A204.1 (cell line): ENCODE data around the gene INPP4A.
"Not testable (repeated sequence)": the region's sequence is repeated elsewhere in the genome, so short reads cannot be mapped to it uniquely, and the experiment has no call there.

Experiments
- FAIRE-seq: peaks from 2 replicates; lab custom pipeline; 2012; peaks lifted over from hg19 to GRCh38; lab: Jason Lieb, UNC

INPP4A gene

GRCh38 chr2:98588880-98589431 is 144.3 kb downstream of the INPP4A start:
- FAIRE-seq: no peak

GRCh38 chr2:98589489-98589888 is 144.8 kb downstream of the INPP4A start:
- FAIRE-seq: no peak

GRCh38 chr2:98592565-98592964 is 147.9 kb downstream of the INPP4A start:
- no peak for FAIRE-seq

GRCh38 chr2:98594665-98595064 is 150.0 kb downstream of the INPP4A start:
- not testable (repeated sequence) for FAIRE-seq

GRCh38 chr2:98598781-98599428 is 154.2 kb downstream of the INPP4A start:
- FAIRE-seq: no peak

- FAIRE-seq: no peak
Observed at GRCh38 chr2:98601532-98602132, 157.0 kb downstream of the INPP4A start.

GRCh38 chr2:98604547-98604946 is 159.9 kb downstream of the INPP4A start:
- no peak for FAIRE-seq

GRCh38 chr2:98605076-98605475 is 160.4 kb downstream of the INPP4A start:
- FAIRE-seq: no peak

GRCh38 chr2:98606431-98606830 is 161.8 kb downstream of the INPP4A start:
- no peak for FAIRE-seq

- FAIRE-seq: no peak
Observed at GRCh38 chr2:98607104-98607503, 162.4 kb downstream of the INPP4A start.

GRCh38 chr2:98607741-98608115 is 163.1 kb downstream of the INPP4A start:
- FAIRE-seq: no peak

- no peak for FAIRE-seq
Observed at GRCh38 chr2:98608116-98608961, 163.7 kb downstream of the INPP4A start, which contains the start of the genes COA5 and UNC50. TSS of gene COA5 (minus strand) at chr2:98608512. CDS start at chr2:98608405, 107 bp downstream. TSS of gene UNC50 (plus strand) at chr2:98608589. CDS start at chr2:98609760, 1,171 bp downstream.

- no peak for FAIRE-seq
Observed at GRCh38 chr2:98608962-98609604, 164.4 kb downstream of the INPP4A start.

- FAIRE-seq: no peak
Observed at GRCh38 chr2:98614024-98614739, 169.5 kb downstream of the INPP4A start.

GRCh38 chr2:98615481-98615880 is 170.8 kb downstream of the INPP4A start:
- FAIRE-seq: no peak

GRCh38 chr2:98617149-98617548 is 172.5 kb downstream of the INPP4A start:
- FAIRE-seq: no peak

GRCh38 chr2:98623657-98624056 is 179.0 kb downstream of the INPP4A start:
- no peak for FAIRE-seq

GRCh38 chr2:98632351-98632750 is 187.7 kb downstream of the INPP4A start:
- FAIRE-seq: no peak

GRCh38 chr2:98634406-98635092 is 189.9 kb downstream of the INPP4A start:
- no peak for FAIRE-seq

GRCh38 chr2:98637401-98638147 is 192.9 kb downstream of the INPP4A start:
- no peak for FAIRE-seq
